Measurements from ENCODE around the gene XPR1.
"Not testable (repeated sequence)": the region's sequence is repeated elsewhere in the genome, so short reads cannot be mapped to it uniquely, and the experiment has no call there.

XPR1 gene

GRCh38 chr1:180722586-180722985, 90.8 kb downstream of the XPR1 start:
- DNase-seq (ENCODE audit: low read depth), result no peak

GRCh38 chr1:180724055-180724454, 92.2 kb downstream of the XPR1 start:
- DNase-seq (ENCODE audit: low read depth), result no peak

- DNase-seq (ENCODE audit: low read depth), result not testable (repeated sequence)
Observed at GRCh38 chr1:180726024-180726423, 94.2 kb downstream of the XPR1 start.

GRCh38 chr1:180727751-180728150, 95.9 kb downstream of the XPR1 start:
- not testable (repeated sequence) for DNase-seq (ENCODE audit: low read depth)

- DNase-seq (ENCODE audit: low read depth), result no peak
Observed at GRCh38 chr1:180728472-180729106, 96.8 kb downstream of the XPR1 start.

GRCh38 chr1:180731131-180731530, 99.3 kb downstream of the XPR1 start:
- no peak for DNase-seq (ENCODE audit: low read depth)

- no peak for DNase-seq (ENCODE audit: low read depth)
Observed at GRCh38 chr1:180732866-180733265, 101.0 kb downstream of the XPR1 start.

GRCh38 chr1:180734366-180734765, 102.5 kb downstream of the XPR1 start:
- DNase-seq (ENCODE audit: low read depth), result no peak

GRCh38 chr1:180742663-180743062, 110.8 kb downstream of the XPR1 start:
- DNase-seq (ENCODE audit: low read depth), result no peak

- no peak for DNase-seq (ENCODE audit: low read depth)
Observed at GRCh38 chr1:180743868-180744267, 112.0 kb downstream of the XPR1 start.

- no peak for DNase-seq (ENCODE audit: low read depth)
Observed at GRCh38 chr1:180745098-180745497, 113.3 kb downstream of the XPR1 start.

- DNase-seq (ENCODE audit: low read depth), result no peak
Observed at GRCh38 chr1:180751921-180752320, 120.1 kb downstream of the XPR1 start.

- DNase-seq (ENCODE audit: low read depth), result no peak
Observed at GRCh38 chr1:180754453-180754852, 122.6 kb downstream of the XPR1 start.

- no peak for DNase-seq (ENCODE audit: low read depth)
Observed at GRCh38 chr1:180757657-180758056, 125.8 kb downstream of the XPR1 start.

GRCh38 chr1:180762796-180763195, 131.0 kb downstream of the XPR1 start:
- no peak for DNase-seq (ENCODE audit: low read depth)

- no peak for DNase-seq (ENCODE audit: low read depth)
Observed at GRCh38 chr1:180765151-180765550, 133.3 kb downstream of the XPR1 start.

- DNase-seq (ENCODE audit: low read depth), result no peak
Observed at GRCh38 chr1:180769889-180770288, 138.1 kb downstream of the XPR1 start.

GRCh38 chr1:180773210-180773865, 141.5 kb downstream of the XPR1 start:
- DNase-seq (ENCODE audit: low read depth), result no peak

GRCh38 chr1:180775801-180776200, 144.0 kb downstream of the XPR1 start:
- DNase-seq (ENCODE audit: low read depth), result no peak

GRCh38 chr1:180777072-180777689, 145.4 kb downstream of the XPR1 start:
- DNase-seq (ENCODE audit: low read depth), result no peak

GRCh38 chr1:180778782-180779398, 147.1 kb downstream of the XPR1 start:
- no peak for DNase-seq (ENCODE audit: low read depth)

GRCh38 chr1:180779584-180779983, 147.8 kb downstream of the XPR1 start:
- no peak for DNase-seq (ENCODE audit: low read depth)

GRCh38 chr1:180781718-180782117, 149.9 kb downstream of the XPR1 start:
- DNase-seq (ENCODE audit: low read depth), result no peak
